GM12892 (cell line): ENCODE results near the gene SEMA3C.

Experiments
- POLR2A ChIP-seq: IDR thresholded peaks from 2 replicates; pipeline ENCODE4 v1.6.1; 2011; ENCODE audit warnings: low read depth, low read length, control low read depth
- TAF1 ChIP-seq: IDR thresholded peaks from 2 replicates; pipeline ENCODE4 v1.6.1; 2011; ENCODE audit warnings: low read depth, mild to moderate bottlenecking, control low read depth, low read length, borderline replicate concordance

DNA sequence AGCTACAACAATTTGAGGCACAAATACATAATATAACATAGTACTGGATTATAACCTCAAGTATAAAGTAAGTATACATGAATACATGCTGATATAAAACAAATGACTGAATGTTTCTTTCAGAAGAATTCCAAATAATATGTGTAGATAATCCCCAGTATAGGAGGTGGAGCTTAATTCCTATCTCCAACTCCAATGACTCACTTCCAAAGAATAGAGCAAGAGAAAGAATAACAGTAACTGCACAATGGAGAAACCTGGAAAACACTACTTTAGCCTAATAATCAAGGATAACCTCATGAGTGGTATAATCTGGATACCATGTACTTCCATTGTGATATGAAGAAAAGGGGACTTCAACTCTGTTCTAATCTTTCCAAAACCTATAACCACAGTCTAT lies 13.7 kb upstream of the SEMA3C start:
- no peak for TF ChIP-seq TAF1
- no peak for TF ChIP-seq POLR2A
